Stimulated activated CD4-positive, alpha-beta T cell treated with anti-CD3 and anti-CD28 coated beads, Interleukin-15, amount 100 ng/mL, for 1 hour (primary cell): ENCODE results near the gene NUP62CL.

Experiments used
- DNase-seq, 2 donors: peaks; one replicate each; pipeline ENCODE4 v3.0.0-alpha.2; 2020; ENCODE audit warnings: low read depth in 1 of 2, low spot score in 1 of 2

The NUP62CL gene

GRCh38 chrX:107153005-107153404 lies 53.2 kb downstream of the NUP62CL start:
- no peak for DNase-seq

GRCh38 chrX:107146670-107147069 lies 59.6 kb downstream of the NUP62CL start:
- no peak for DNase-seq

GRCh38 chrX:107135965-107136307 lies 70.3 kb downstream of the NUP62CL start:
- DNase-seq = no peak

GRCh38 chrX:107135049-107135964 lies 70.9 kb downstream of the NUP62CL start:
- no peak for DNase-seq

- no peak for DNase-seq
Measured at GRCh38 chrX:107123750-107124149, 82.5 kb downstream of the NUP62CL start.

- no peak for DNase-seq
Measured at GRCh38 chrX:107119283-107119682, 87.0 kb downstream of the NUP62CL start.

- DNase-seq = peak; percentile 35 to 49
Measured at GRCh38 chrX:107118322-107119147, 87.7 kb downstream of the NUP62CL start, which contains the start of gene RBM41. Gene RBM41, minus strand, starts transcription at chrX:107118822. Its CDS starts 49 bp downstream, at chrX:107118773.

GRCh38 chrX:107117993-107118321 lies 88.3 kb downstream of the NUP62CL start:
- DNase-seq = no peak

- no peak for DNase-seq
Measured at GRCh38 chrX:107107459-107107858, 98.8 kb downstream of the NUP62CL start.

GRCh38 chrX:107102980-107103379 lies 103.3 kb downstream of the NUP62CL start:
- DNase-seq = no peak

GRCh38 chrX:107076158-107076557 lies 130.1 kb downstream of the NUP62CL start:
- no peak for DNase-seq
